NOMO-1 (cell line): ENCODE data around the gene F2RL2.

ENCODE experiments used
- DNase-seq, 2 experiments: peaks; one replicate each; lab custom pipeline; 2025; ENCODE audit not compliant: unreplicated experiment in 2 of 2; lab: John Stamatoyannopoulos, UW

Gene F2RL2

GRCh38 chr5:76622973-76623596 lies at the start of gene F2RL2:
Gene F2RL2 (minus strand): TSS chr5:76623403. CDS start chr5:76623230, 173 bp downstream.
- no peak for DNase-seq

DNA sequence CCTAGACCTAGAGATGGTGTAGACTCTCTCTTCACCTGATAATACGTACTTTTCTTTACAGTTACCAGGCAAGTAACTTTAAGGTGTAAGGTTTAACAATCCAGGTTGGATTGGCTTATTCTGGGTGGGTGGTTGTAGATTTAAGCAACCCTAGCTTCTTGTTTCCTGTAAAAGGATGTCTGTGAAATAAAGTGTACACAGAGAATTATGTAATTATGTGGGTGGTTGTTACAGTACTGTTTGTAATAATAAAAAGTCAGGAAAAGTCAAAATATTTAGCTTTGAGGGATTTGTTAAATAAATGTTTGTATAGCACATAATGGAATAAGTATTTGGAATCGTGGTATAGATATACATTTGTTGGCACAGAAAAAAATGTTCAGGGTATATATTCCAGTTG lies 49.0 kb upstream of the F2RL2 start:
- DNase-seq: no peak

DNA sequence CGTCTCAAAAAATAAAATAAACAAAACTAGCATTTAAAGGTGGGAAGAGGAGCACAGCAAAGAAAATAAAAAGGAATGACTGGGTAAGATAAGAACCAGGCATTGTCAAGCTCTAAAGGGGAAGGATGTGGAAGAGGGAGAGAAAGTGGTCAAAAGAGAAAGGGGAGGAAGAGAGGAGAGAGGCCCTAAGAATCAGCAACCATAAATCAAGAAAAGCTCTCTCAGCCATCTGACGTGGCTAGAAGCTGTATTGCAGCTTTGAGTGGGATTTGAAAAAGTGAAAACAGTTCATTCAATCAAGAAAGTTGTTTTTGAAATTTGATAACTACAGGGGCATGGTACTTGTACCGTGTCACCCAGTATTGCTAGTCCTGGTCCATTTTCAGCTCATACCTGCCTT lies 47.3 kb upstream of the F2RL2 start:
- no peak for DNase-seq

DNA sequence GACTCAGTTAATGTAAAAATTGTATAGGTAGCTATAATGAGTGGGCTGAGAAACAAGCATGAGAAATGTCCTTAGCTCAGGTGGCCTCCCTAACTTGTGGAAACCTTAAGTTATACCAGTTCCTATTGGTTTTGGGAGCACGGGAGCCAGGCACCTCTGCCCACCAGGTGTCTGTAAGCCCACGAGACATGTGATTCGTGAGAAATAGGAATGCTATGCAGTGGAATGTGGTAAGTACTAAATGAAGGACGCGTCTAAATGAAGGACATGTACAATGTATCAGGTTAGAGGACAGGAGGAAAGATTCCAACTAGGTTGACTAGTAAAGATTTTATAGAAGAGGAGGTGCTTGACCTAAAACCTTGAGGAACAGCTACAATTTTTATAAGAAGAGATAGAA lies 46.0 kb upstream of the F2RL2 start:
- DNase-seq: no peak

- DNase-seq: no peak
Measured at GRCh38 chr5:76667495-76667894, 44.3 kb upstream of the F2RL2 start.

GRCh38 chr5:76664079-76664478 lies 40.9 kb upstream of the F2RL2 start:
- no peak for DNase-seq

- DNase-seq: no peak
Measured at GRCh38 chr5:76663573-76663972, 40.4 kb upstream of the F2RL2 start.

- DNase-seq: no peak
Measured at GRCh38 chr5:76662521-76662920, 39.3 kb upstream of the F2RL2 start.

- no peak for DNase-seq
Measured at GRCh38 chr5:76660360-76660759, 37.2 kb upstream of the F2RL2 start.

DNA sequence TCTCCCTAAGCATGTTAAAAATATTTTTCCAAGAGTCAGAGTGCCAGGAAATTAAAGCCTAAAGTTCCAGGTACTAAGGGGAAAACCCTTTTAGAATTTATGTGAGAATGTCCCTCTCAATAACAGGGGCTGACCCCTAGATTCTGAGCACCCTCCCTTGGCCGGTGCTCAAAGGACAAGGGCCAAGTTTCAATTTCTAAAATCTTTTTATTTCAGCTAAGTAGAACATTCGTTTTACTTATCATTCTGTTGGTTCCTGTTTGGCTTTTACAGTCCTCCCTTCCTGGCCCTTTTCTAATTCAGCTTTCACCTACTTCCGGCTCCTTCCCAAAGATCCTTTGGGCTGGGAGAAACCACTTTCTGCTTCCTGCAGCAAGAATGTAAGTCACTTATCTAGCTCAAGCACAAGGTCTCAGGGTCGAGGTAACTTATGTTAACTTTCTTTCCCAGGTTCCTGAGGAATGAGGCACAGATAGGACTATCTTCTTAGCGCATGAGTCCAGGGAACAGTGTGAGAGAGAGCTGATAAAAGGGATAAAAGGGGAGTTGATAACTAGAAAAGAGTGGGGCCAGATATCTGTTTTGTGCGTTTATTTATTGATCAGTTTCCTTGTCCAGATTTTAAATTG lies 34.6 kb upstream of the F2RL2 start:
- no peak for DNase-seq

- DNase-seq: no peak
Measured at GRCh38 chr5:76657091-76657490, 33.9 kb upstream of the F2RL2 start.

DNA sequence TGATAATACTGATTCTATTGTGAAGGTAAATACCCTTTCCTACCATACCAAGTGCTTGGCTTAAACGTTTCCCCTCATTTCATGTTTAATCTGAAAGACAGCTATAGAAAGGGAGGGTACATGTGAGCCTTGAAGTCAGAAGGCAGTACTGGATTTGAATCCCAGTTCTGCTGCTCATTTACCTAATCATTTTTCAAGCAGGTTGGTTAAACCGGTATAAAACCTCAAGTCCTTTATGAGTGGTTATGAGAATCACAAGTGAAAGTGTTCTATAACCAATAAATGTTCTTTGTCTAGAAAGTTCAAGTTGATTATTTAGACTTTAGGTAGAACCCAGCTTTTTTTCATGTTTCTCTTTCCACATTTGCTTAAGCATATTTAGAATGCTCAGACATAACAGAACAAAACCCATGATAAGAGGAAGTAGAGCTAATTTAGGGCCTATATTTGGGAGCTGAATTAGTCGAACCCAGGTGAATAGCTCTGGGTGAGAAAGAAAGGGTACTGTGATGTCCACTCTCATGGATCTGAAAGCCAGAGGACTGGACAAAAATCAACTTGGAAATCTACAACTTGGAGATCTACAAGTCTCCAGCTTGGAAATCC lies 29.7 kb upstream of the F2RL2 start:
- DNase-seq: no peak

DNA sequence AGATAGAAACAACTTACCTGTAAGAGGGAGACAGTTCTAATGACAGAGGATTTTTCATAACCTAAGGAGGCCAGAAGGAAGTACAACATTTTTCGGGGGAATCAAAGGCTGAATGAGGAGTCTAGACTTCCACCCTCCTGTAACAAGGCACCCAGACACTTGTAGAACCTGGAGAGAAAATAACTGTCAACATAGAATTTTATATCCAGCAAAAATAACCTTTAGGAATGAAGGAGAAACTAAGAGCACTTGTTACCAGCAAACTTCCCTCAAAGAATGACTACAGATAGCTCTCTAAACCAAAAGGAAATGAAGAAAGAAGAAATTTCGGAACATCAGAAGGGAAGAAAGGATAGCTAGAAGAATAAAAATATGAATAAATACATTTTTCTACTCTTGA lies 25.9 kb upstream of the F2RL2 start:
- DNase-seq: no peak

GRCh38 chr5:76643371-76643770 lies 20.2 kb upstream of the F2RL2 start:
- no peak for DNase-seq

DNA sequence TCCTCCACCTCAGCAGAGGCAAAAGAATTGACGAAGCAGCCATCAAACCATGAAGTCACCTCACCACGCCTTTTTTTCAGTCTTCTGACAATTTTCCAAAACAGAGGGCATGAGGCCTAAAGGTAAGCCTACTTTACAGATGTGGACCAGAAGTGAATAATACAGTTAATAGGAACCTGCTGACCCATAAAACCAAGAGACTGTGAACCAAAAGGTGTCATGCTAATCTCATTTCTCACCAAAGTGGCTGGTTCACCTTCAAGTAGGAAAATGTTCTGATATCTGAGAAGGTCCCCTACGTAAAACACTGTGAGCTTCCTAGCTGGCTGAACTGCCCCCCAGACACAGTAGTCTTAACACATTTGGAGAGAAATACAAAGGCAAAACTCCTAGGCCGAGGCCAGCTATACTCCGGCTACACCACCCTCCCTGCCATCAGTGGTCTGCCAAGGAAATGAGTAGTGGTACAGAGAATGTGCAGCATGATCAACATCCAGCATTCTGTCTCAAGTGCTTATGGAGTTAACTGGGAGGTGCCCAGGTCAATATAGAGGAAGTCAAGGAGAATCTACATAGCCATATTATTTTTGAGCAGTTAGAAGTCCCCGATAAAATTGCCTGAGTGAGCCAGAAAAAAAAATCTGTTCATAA lies 19.3 kb upstream of the F2RL2 start:
- DNase-seq: no peak

GRCh38 chr5:76641514-76642120 lies 18.4 kb upstream of the F2RL2 start:
- DNase-seq: peak; percentile 8 to 51

DNA sequence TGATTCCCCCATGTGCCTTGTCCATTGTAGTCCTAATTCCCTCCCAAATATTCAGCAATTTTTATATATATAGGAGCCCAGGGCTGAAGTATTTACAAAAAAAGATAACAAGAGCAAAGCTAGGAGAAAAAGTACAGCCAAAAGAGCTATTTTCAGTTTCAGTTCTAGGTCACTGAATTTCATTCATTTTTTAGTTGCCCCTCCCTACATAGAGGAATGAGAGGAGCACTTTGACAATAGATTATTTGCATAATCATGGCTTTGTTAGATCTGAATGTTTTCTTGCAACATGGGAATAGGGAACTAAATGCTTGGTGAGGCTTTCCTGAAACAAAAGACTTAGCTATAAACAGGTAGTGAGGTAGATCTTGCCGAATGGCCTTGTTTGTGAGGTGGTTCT lies 15.3 kb upstream of the F2RL2 start:
- DNase-seq: peak; percentile 19 to 34

DNA sequence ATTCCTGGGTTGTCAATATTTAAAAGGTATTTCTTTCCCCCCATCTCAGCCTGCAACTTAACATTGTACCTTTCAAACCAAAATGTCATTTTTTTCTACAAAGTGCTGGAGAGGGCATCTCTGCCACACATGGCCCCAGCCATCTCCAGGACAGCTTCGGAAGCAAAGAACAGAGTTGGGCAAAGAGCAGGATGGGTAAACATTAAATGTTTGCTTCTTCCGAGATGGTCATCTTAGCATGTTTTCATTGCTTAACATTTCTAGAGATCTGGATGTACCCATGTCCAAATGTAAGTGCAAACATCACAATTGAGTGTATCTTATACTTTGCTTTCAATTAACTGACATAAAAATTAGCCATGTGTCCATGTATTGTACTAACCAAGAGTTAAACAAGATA lies 14.3 kb upstream of the F2RL2 start:
- no peak for DNase-seq

DNA sequence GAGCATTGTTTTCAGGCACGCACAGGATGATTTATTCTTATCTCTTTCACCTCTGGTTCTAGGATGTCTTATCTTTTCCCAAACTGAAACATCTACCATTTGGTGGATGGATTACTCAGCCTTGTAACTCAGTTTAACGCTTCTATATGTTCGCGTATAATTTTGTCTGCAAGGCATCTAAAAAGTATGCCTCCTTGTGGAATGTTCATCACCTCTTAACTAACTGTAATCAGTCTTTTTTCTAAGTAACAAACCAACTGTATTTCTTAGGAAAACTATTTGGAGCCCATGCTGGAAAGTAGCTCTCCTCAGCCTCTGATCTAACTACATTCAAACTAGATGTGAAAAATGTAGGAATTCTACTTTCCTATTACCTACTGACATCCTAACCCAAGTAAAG lies 11.5 kb upstream of the F2RL2 start:
- DNase-seq: no peak

- no peak for DNase-seq
Measured at GRCh38 chr5:76626738-76627137, 3.5 kb upstream of the F2RL2 start.

- DNase-seq: no peak
Measured at GRCh38 chr5:76625087-76625815, 2.0 kb upstream of the F2RL2 start.
